ENCODE measurements around the gene TNK1.

- no peak for TF ChIP-seq POLR2AphosphoS5 (IDR thresholded peaks at IDR 0.05; ENCODE audit: low read depth, low read length)
- no peak for TF ChIP-seq POLR2A (IDR thresholded peaks at IDR 0.05; ENCODE audit: low read depth, low read length)
- no peak for TF ChIP-seq TAF1 (IDR thresholded peaks at IDR 0.05; ENCODE audit: low read depth, low read length)
- no peak for TF ChIP-seq SPI1 (IDR thresholded peaks at IDR 0.05; ENCODE audit: low read depth, low read length)
- TF ChIP-seq POU2F2 (IDR thresholded peaks at IDR 0.05; ENCODE audit: low read depth, low read length): no peak
Observed at GRCh38 chr17:7431231-7431630, 50.3 kb downstream of the TNK1 start.

Measured in GM12891 (cell line).